IPS-20b (cell line): ENCODE results near the gene MTNR1A.

Experiments
- H3K27ac ChIP-seq: one replicate; pipeline ENCODE4 v1.5.1; 2013; ENCODE audit warnings: low read length
- H3K27me3 ChIP-seq: 2 replicates; pipeline ENCODE4 v1.6.1; 2013; ENCODE audit warnings: mild to moderate bottlenecking, low read length, inconsistent platforms; ENCODE audit not compliant: insufficient read depth
- H3K36me3 ChIP-seq: 2 replicates; pipeline ENCODE4 v1.6.1; 2013; ENCODE audit warnings: low read depth, mild to moderate bottlenecking, inconsistent platforms, low read length, moderate library complexity; ENCODE audit not compliant: insufficient read depth
- H3K4me1 ChIP-seq: 2 replicates; pipeline ENCODE4 v1.6.1; 2013; ENCODE audit warnings: mild to moderate bottlenecking, control low read depth, inconsistent platforms, low read length, moderate library complexity; ENCODE audit not compliant: insufficient read depth
- H3K4me3 ChIP-seq: 2 replicates; pipeline ENCODE4 v1.5.1; 2013; ENCODE audit warnings: mild to moderate bottlenecking, low read length, inconsistent platforms
- H3K9ac ChIP-seq: 2 replicates; pipeline ENCODE4 v1.6.1; 2013; ENCODE audit warnings: low read depth, mild to moderate bottlenecking, inconsistent platforms, low read length, moderate library complexity
- H3K9me3 ChIP-seq: 2 replicates; pipeline ENCODE4 v1.6.1; 2013; ENCODE audit warnings: mild to moderate bottlenecking, low read depth, low read length, inconsistent platforms; ENCODE audit not compliant: insufficient read depth

Gene MTNR1A

DNA sequence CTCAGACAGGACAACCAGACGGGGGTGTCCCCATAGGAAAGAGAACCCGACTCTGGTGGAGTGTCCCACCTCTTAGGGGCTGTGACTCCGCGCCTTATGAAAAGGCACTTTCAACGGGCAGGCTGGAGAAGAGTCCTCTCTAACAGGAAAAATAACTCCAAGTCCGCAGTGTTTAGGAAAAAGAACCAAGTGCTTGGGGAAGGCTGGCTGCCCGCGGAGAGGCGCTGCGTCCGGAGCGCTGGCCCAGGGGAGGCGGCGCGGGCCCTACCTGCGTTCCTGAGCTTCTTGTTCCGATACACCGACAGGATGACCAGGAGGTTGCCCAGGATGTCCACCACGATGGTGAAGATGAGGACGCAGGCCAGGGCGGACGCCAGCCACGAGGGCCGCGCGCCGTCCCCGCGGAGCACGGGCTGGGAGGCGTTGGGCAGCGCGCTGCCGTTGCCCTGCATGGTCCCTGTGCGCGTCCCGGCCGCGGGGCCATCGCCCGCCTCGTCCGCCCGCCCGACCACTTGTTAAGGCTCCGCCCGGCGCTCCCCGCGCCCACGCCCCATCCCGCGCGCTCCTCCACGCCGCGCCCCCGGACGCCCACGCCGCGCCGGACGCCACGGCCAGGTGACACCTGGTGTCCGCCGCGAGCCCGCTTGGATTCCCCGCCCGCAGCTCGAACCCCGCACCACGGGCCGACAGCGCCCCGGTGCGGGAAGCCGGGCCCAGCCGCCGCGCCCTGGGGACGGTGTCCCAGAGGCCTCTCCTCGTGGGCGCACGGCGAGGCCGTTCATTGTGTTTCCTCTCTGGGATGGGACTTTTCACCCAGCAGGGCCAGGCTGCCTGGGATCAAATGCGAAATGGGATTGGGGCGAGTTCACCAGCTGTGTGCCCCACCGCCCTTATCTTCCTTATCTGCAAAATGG is at the start of gene MTNR1A:
Gene MTNR1A (minus strand): TSS at position 654 of the 914 bp plus-strand sequence. CDS start 202 bp downstream, at position 452.
- Histone ChIP-seq H3K27ac (no peak within 1 kb of the TSS), H3K9ac (peak within 1 kb of the TSS; percentile 58; the same call in 1 of the 2 replicates), H3K4me3 (peak within 1 kb of the TSS; percentile 83), H3K9me3 (no peaks in the 10 kb centered on the region), H3K4me1 (no peaks in the 10 kb centered on the region), H3K27me3 (peaks cover 22% of the 10 kb centered on the region), H3K36me3 (no peaks in the 10 kb centered on the region)

- no peaks in the 10 kb centered on the region for H3K27me3 ChIP-seq
- H3K9ac ChIP-seq: no peak overlapping the region
- H3K36me3 ChIP-seq: peaks cover 99% of the 10 kb centered on the region
- no peak overlapping the region for H3K4me3 ChIP-seq
- H3K27ac ChIP-seq: no peak overlapping the region
- H3K4me1 ChIP-seq: no peaks in the 10 kb centered on the region
- no peaks in the 10 kb centered on the region for H3K9me3 ChIP-seq
These were observed 48.9 kb upstream of the MTNR1A start for GRCh38 chr4:186604124-186604807.

DNA sequence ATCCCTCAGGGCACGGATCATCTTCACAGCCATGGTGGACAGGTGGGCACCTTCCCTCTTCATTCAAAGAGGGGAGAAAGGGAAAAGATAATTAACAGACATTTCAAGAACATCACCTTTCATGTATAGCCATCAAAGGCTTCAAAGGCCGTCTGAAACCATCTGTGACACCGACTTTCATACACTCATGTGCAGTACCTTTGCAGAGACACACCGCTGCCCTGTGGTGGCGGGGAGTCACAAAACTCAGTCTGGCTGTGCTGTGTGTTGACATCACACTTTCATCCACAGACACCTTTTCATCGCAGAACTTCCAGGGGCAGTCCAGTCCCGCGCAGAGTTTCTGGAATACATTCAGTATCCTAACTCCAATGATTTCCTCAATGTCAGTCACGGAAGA is 47.6 kb upstream of the MTNR1A start:
- H3K9me3 ChIP-seq: no peaks in the 10 kb centered on the region
- peaks cover 99% of the 10 kb centered on the region for H3K36me3 ChIP-seq
- H3K9ac ChIP-seq: no peak overlapping the region
- no peaks in the 10 kb centered on the region for H3K4me1 ChIP-seq
- no peaks in the 10 kb centered on the region for H3K27me3 ChIP-seq
- H3K4me3 ChIP-seq: no peak overlapping the region
- no peak overlapping the region for H3K27ac ChIP-seq

DNA sequence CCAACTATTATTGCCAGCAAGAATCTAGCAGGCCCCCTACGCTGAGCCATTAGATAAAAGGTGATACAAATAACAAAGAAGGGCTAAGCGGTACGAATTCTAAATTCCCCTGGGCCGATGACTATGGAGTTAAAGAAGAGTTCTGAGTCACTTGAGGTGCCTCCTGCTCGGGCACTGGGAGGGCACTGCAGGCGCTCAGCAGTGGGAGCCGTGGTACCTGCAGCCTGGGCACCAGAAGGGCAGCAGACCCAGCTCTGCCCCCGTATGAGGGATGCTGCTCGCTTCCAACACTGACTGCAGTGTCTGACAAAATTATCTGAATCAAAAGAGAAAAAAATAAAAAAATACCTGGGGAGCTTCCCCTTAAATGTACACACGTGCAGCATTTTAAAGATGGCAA is 44.1 kb upstream of the MTNR1A start:
- Histone ChIP-seq H3K4me1 (no peaks in the 10 kb centered on the region), H3K4me3 (no peak overlapping the region), H3K9ac (no peak overlapping the region), H3K9me3 (no peaks in the 10 kb centered on the region), H3K27ac (no peak overlapping the region), H3K36me3 (peaks cover 100% of the 10 kb centered on the region), H3K27me3 (no peaks in the 10 kb centered on the region)

DNA sequence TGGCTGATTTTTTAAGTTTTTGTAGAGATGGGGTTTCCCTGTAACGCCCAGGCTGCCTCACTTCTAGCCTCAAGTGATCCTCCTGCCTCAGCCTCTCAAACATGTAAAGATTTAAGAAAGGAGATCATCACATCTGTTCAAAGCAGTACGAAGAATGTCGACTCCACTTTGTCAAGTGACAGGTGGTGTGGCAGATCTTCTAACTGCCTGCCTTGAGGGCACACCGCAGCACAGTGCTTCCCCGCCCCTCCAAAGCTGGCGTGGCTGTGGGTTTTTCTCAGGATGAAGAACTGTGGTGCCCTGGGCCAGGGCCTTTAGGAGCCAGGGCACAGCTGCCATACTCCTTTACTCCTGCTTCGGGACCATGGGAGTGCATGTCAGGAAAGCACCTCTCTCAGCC is 43.3 kb upstream of the MTNR1A start:
- peaks cover 99% of the 10 kb centered on the region for H3K36me3 ChIP-seq
- no peak overlapping the region for H3K27ac ChIP-seq
- H3K4me1 ChIP-seq: no peaks in the 10 kb centered on the region
- no peak overlapping the region for H3K4me3 ChIP-seq
- no peaks in the 10 kb centered on the region for H3K9me3 ChIP-seq
- no peaks in the 10 kb centered on the region for H3K27me3 ChIP-seq
- no peak overlapping the region for H3K9ac ChIP-seq

DNA sequence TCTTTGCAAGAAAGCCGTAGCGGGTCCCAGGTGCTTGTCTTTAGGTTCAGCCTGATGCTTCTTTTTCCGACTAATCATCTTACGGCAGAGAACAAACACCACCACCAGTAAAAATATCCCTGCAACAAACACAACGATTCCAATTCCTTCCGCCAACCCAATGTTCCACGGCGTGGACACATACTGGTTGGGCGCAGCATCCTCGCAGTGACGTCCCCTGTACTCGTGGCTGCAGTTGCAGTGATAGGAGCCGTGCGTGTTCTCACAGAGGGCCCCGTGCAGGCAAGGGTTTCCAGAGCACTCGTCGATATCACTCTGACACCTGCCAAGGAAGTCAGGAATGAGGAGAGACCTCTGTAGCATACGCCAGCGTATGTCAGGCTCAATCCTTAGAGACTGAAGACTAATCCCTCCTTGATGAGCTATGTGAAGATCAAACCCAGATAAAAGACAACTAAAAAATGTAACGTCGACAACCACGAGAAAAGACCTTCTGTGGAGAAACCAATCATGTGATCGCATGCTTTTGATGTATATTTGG is 41.6 kb upstream of the MTNR1A start:
- no peak overlapping the region for H3K9ac ChIP-seq
- H3K9me3 ChIP-seq: no peaks in the 10 kb centered on the region
- no peaks in the 10 kb centered on the region for H3K4me1 ChIP-seq
- H3K27me3 ChIP-seq: no peaks in the 10 kb centered on the region
- H3K4me3 ChIP-seq: no peak overlapping the region
- peaks cover 99% of the 10 kb centered on the region for H3K36me3 ChIP-seq
- H3K27ac ChIP-seq: no peak overlapping the region

GRCh38 chr4:186596346-186596745 is 41.0 kb upstream of the MTNR1A start:
- no peak overlapping the region for H3K27ac ChIP-seq
- H3K4me3 ChIP-seq: no peak overlapping the region
- no peaks in the 10 kb centered on the region for H3K27me3 ChIP-seq
- H3K9me3 ChIP-seq: no peaks in the 10 kb centered on the region
- no peaks in the 10 kb centered on the region for H3K4me1 ChIP-seq
- peaks cover 97% of the 10 kb centered on the region for H3K36me3 ChIP-seq
- H3K9ac ChIP-seq: no peak overlapping the region

DNA sequence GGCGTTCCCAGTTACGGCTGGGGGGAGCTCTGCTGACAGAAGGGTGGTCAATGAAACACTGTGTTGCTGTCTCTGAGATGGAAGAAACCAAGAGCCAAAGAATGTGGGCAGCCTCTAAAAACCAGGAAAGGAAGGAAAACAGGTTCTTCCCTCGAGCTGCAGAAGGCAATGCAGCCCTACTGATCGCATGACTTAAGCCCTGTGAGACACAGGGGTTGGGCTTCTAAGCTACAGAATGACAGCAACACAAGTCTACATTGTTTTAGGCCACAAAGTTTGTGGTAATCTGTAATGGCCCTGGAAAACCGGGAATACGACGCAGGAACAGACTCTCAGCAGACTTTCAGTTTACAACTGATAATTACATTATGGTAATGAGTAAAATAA is 38.2 kb upstream of the MTNR1A start:
- Histone ChIP-seq H3K9ac (no peak overlapping the region), H3K36me3 (peaks cover 95% of the 10 kb centered on the region), H3K27ac (no peak overlapping the region), H3K9me3 (no peaks in the 10 kb centered on the region), H3K4me3 (no peak overlapping the region), H3K27me3 (no peaks in the 10 kb centered on the region), H3K4me1 (no peaks in the 10 kb centered on the region; the same call in 1 of the 2 replicates)

- no peaks in the 10 kb centered on the region for H3K27me3 ChIP-seq
- H3K4me1 ChIP-seq: no peaks in the 10 kb centered on the region; the same call in 1 of the 2 replicates
- H3K9me3 ChIP-seq: no peaks in the 10 kb centered on the region
- no peak overlapping the region for H3K9ac ChIP-seq
- peaks cover 95% of the 10 kb centered on the region for H3K36me3 ChIP-seq
- no peak overlapping the region for H3K27ac ChIP-seq
- no peak overlapping the region for H3K4me3 ChIP-seq
These were observed 37.7 kb upstream of the MTNR1A start for GRCh38 chr4:186592966-186593586.

- Histone ChIP-seq H3K9me3 (no peaks in the 10 kb centered on the region), H3K9ac (no peak overlapping the region), H3K4me3 (no peak overlapping the region), H3K27ac (no peak overlapping the region), H3K36me3 (peaks cover 95% of the 10 kb centered on the region), H3K27me3 (no peaks in the 10 kb centered on the region), H3K4me1 (no peaks in the 10 kb centered on the region; the same call in 1 of the 2 replicates)
These were observed 37.1 kb upstream of the MTNR1A start for GRCh38 chr4:186592445-186592844.

DNA sequence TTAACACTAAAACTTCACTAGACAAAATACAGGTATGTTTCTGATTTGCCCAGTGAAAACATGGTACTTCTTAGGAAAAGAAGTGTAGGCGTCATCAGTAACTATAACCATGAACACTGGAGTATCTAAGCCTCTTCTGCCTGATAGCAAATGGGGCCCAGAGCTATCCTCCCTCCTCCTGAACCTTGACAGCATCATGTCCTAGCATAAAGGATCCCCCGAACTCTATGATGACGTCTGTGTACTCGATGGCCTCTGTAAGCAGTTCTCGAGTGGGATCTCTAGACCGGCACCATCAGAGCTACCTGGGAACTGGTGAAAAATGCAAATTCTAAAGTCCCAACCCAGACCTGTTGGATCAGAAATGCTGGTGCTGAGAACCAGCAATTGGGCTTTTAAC is 36.3 kb upstream of the MTNR1A start:
- no peak overlapping the region for H3K27ac ChIP-seq
- H3K9me3 ChIP-seq: no peaks in the 10 kb centered on the region
- H3K27me3 ChIP-seq: no peaks in the 10 kb centered on the region
- H3K9ac ChIP-seq: no peak overlapping the region
- no peak overlapping the region for H3K4me3 ChIP-seq
- H3K4me1 ChIP-seq: no peaks in the 10 kb centered on the region; the same call in 1 of the 2 replicates
- H3K36me3 ChIP-seq: peaks cover 94% of the 10 kb centered on the region
